GM12892 (cell line): ENCODE data around the gene DCTN2.
"Not testable (repeated sequence)": the region's sequence is repeated elsewhere in the genome, so short reads cannot be mapped to it uniquely, and the experiment has no call there.

Experiments
- POLR2A ChIP-seq: IDR thresholded peaks from 2 replicates; pipeline ENCODE4 v1.6.1; 2011; ENCODE audit warnings: low read depth, low read length, control low read depth
- POLR2AphosphoS5 ChIP-seq: IDR thresholded peaks from 2 replicates; pipeline ENCODE4 v1.6.1; 2011; ENCODE audit warnings: low read depth, low read length, control low read depth
- TAF1 ChIP-seq: IDR thresholded peaks from 2 replicates; pipeline ENCODE4 v1.6.1; 2011; ENCODE audit warnings: low read depth, mild to moderate bottlenecking, control low read depth, low read length, borderline replicate concordance

DNA sequence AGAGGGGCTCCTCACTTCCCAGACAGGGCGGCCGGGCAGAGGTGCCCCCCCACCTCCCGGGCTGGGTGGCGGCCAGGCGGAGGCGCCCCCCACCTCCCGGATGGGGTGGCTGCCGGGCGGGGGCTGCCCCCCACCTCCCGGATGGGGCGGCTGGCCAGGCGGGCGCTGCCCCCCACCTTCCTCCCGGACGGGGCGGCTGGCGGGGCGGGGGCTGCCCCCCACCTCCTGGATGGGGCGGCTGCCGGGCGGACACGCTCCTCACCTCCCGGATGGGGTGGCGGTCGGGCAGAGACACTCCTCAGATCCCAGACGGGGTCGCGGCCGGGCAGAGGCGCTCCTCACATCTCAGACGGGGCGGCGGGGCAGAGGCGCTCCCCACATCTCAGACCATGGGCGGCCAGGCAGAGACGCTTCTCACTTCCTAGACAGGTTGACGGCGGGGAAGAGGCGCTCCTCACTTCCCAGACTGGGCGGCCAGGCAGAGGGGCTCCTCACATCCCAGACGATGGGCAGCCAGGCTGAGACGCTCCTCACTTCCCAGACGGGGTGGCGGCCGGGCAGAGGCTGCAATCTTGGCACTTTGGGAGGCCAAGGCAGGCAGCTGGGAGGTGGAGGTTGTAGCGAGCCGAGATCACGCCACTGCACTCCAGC lies 51.8 kb downstream of the DCTN2 start:
- not testable (repeated sequence) for TF ChIP-seq POLR2A, POLR2AphosphoS5, TAF1
